Measurements from ENCODE around the gene TMEM121B. TPM values are rescaled to one million over a fixed set of nuclear protein-coding genes. Genes with fewer than 3 reads are reported as not detected.

Gene TMEM121B
- total RNA-seq, 1 donor from 2014 or later = 0.11 TPM

DNA sequence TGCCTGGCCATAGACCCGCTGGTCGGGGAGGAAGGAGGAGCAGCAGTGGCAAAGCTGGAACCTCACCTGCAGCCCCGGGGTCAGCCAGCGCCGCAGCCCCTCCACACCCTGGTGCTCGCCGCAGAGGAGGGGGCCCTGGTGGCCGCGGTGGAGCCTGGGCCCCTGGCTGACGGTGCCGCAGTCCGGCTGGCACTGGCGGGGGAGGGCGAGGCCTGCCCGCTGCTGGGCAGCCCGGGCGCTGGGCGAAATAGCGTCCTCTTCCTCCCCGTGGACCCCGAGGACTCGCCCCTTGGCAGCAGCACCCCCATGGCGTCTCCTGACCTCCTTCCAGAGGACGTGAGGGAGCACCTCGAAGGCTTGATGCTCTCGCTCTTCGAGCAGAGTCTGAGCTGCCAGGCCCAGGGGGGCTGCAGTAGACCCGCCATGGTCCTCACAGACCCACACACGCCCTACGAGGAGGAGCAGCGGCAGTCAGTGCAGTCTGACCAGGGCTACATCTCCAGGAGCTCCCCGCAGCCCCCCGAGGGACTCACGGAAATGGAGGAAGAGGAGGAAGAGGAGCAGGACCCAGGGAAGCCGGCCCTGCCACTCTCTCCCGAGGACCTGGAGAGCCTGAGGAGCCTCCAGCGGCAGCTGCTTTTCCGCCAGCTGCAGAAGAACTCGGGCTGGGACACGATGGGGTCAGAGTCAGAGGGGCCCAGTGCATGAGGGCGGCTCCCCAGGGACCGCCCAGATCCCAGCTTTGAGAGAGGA is 11.9 kb downstream of the TMEM121B start:
- DNase-seq (ENCODE audit: low spot score in 2 of 2) = no peak
- TF ChIP-seq, protein P1, sequence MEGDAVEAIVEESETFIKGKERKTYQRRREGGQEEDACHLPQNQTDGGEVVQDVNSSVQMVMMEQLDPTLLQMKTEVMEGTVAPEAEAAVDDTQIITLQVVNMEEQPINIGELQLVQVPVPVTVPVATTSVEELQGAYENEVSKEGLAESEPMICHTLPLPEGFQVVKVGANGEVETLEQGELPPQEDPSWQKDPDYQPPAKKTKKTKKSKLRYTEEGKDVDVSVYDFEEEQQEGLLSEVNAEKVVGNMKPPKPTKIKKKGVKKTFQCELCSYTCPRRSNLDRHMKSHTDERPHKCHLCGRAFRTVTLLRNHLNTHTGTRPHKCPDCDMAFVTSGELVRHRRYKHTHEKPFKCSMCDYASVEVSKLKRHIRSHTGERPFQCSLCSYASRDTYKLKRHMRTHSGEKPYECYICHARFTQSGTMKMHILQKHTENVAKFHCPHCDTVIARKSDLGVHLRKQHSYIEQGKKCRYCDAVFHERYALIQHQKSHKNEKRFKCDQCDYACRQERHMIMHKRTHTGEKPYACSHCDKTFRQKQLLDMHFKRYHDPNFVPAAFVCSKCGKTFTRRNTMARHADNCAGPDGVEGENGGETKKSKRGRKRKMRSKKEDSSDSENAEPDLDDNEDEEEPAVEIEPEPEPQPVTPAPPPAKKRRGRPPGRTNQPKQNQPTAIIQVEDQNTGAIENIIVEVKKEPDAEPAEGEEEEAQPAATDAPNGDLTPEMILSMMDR (IDR thresholded peaks at IDR 0.05) = no peak
- Histone ChIP-seq H3K4me3 (no peak overlapping the region), H3K36me3 (peaks cover 38 to 58% of the 10 kb centered on the region in 2 donors), H3K9me3 (no peaks in the 10 kb centered on the region), H3K27me3 (no peaks in the 10 kb centered on the region), H3K27ac (no peak overlapping the region), H3K4me1 (no peaks in the 10 kb centered on the region)
- intact Hi-C loops (cut with DNase I) = no loop called here

DNA sequence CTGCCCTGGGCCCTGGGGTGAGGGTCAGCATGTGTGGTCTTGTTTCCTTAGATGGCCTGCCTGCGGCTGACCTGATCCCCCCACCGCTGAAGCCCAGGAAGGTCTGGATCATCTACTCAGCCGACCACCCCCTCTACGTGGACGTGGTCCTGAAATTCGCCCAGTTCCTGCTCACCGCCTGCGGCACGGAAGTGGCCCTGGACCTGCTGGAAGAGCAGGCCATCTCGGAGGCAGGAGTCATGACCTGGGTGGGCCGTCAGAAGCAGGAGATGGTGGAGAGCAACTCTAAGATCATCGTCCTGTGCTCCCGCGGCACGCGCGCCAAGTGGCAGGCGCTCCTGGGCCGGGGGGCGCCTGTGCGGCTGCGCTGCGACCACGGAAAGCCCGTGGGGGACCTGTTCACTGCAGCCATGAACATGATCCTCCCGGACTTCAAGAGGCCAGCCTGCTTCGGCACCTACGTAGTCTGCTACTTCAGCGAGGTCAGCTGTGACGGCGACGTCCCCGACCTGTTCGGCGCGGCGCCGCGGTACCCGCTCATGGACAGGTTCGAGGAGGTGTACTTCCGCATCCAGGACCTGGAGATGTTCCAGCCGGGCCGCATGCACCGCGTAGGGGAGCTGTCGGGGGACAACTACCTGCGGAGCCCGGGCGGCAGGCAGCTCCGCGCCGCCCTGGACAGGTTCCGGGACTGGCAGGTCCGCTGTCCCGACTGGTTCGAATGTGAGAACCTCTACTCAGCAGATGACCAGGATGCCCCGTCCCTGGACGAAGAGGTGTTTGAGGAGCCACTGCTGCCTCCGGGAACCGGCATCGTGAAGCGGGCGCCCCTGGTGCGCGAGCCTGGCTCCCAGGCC is 12.7 kb downstream of the TMEM121B start:
- H3K4me1 ChIP-seq = no peaks in the 10 kb centered on the region
- no peak overlapping the region for H3K4me3 ChIP-seq
- TF ChIP-seq, protein P1 (IDR thresholded peaks at IDR 0.05) = no peak
- no peak for DNase-seq (ENCODE audit: low spot score in 2 of 2)
- no peaks in the 10 kb centered on the region for H3K9me3 ChIP-seq
- H3K27ac ChIP-seq = no peak overlapping the region
- peaks cover 39 to 59% of the 10 kb centered on the region in 2 donors for H3K36me3 ChIP-seq
- intact Hi-C loops (cut with DNase I) = no loop called here
- H3K27me3 ChIP-seq = no peaks in the 10 kb centered on the region

DNA sequence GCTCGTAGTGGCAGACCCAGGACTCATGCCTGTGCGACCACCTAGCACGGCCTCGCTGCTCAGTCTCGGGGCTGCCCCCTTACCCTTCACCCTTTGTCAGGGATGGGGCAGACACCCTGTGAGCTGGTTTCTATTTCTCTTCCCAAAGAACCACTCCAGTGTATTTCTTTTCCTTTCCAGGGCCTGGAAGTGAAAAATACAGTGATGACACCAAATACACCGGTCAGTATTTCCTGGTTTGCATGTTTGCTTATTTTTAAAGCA is 13.7 kb downstream of the TMEM121B start:
- no peak overlapping the region for H3K27ac ChIP-seq
- intact Hi-C loops (cut with DNase I) = no loop called here
- H3K4me1 ChIP-seq = no peaks in the 10 kb centered on the region
- H3K36me3 ChIP-seq = peaks cover 49 to 69% of the 10 kb centered on the region in 2 donors
- H3K9me3 ChIP-seq = no peaks in the 10 kb centered on the region
- TF ChIP-seq, protein P1 (IDR thresholded peaks at IDR 0.05) = no peak
- no peaks in the 10 kb centered on the region for H3K27me3 ChIP-seq
- H3K4me3 ChIP-seq = no peak overlapping the region
- DNase-seq (ENCODE audit: low spot score in 2 of 2) = no peak

DNA sequence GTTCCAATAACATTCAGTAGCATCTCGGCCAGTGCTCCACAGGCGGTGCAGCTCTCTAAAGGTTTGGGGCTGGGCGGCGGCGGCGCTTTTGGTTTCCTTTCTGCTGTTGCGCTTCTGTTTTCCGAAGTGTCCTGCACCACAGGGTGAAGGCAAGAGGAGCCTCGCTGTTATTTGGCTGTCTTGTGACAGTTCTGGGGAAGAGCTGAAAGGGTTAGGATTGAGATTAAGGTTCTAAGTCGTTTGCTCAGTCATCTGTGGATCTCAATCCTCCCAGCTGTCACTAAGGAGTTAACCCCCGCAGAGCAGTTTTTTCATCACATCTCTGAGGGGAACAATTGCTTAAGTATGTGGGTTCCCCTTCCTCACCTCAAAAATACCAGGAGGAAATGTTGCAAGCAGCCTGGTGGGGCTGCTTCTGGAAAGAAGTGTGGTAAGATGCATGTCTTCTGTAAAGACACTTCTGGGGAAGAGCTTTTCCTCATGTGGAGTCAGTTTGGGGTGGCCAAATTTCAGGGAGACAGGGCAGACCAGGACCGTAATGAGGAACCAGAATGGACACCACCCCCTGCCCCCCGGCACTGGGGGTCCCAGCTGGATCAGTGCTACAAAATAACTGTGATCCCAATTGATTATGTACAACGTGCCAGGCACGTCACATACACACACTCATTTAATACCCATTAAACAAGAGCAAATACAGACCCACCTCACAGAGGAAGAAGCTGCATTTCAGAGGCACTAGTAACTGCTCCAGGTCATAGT is 14.2 kb downstream of the TMEM121B start:
- H3K36me3 ChIP-seq = peaks cover 54 to 74% of the 10 kb centered on the region in 2 donors
- no peak for DNase-seq (ENCODE audit: low spot score in 2 of 2)
- intact Hi-C loops (cut with DNase I) = no loop called here
- TF ChIP-seq, protein P1 (IDR thresholded peaks at IDR 0.05) = no peak
- no peak overlapping the region for H3K27ac ChIP-seq
- no peaks in the 10 kb centered on the region for H3K27me3 ChIP-seq
- H3K4me3 ChIP-seq = no peak overlapping the region
- H3K9me3 ChIP-seq = no peaks in the 10 kb centered on the region
- H3K4me1 ChIP-seq = no peaks in the 10 kb centered on the region

DNA sequence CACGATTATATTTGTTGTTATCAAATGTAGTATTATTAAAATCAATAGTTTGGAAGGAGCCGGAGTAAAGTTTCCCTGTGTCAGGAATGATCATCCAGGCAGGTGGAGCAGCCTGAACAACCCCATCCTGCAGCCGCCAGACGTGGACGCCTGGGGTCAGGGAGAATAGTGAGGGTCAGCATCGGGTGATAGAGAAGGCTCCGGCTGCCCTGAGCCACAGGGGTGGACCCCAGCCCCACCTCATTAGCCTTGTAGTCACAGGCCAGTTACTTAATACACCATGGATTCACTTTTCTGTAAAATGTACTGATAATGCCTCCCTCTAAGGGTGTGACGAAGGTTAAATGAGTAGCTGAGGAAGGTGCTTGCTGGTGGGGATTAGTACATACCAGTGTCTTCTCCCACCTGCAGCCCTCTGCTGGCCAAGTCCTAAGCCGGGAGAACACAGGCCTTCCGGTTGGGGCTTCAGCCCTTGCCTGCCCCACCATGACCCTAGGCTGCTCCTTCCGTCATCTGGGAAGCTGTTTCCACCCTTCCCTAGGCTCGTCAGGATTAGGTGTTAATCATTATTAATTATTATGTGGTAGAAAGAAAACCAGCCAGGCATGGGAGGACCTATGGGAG is 14.9 kb downstream of the TMEM121B start:
- TF ChIP-seq, protein P1 (IDR thresholded peaks at IDR 0.05) = no peak
- H3K27me3 ChIP-seq = no peaks in the 10 kb centered on the region
- no peak overlapping the region for H3K4me3 ChIP-seq
- H3K4me1 ChIP-seq = no peaks in the 10 kb centered on the region
- no peak overlapping the region for H3K27ac ChIP-seq
- intact Hi-C loops (cut with DNase I) = no loop called here
- H3K9me3 ChIP-seq = no peaks in the 10 kb centered on the region
- H3K36me3 ChIP-seq = peaks cover 60 to 81% of the 10 kb centered on the region in 2 donors
- no peak for DNase-seq (ENCODE audit: low spot score in 2 of 2)

Data from ascending aorta (tissue), 2 donors.